Measurements from ENCODE around the gene BCKDK.

The BCKDK gene

GRCh38 chr16:31108794-31109558 lies 790 bp downstream of the BCKDK start:
- TF ChIP-seq CTCF (IDR thresholded peaks at IDR 0.05; ENCODE audit: low read length, missing control alignments) = no peak
- H3K4me3 ChIP-seq (replicated peaks; ENCODE audit: low read depth, low read length) = peak overlapping the region; percentile 83
- DNase-seq (ENCODE audit: low read depth) = no peak

GRCh38 chr16:31109622-31110021 lies 1.4 kb downstream of the BCKDK start:
- H3K4me3 ChIP-seq (replicated peaks; ENCODE audit: low read depth, low read length) = no peak overlapping the region
- TF ChIP-seq CTCF (IDR thresholded peaks at IDR 0.05; ENCODE audit: low read length, missing control alignments) = no peak
- DNase-seq (ENCODE audit: low read depth) = no peak

- no peak overlapping the region for H3K4me3 ChIP-seq (replicated peaks; ENCODE audit: low read depth, low read length)
- no peak for DNase-seq (ENCODE audit: low read depth)
- no peak for TF ChIP-seq CTCF (IDR thresholded peaks at IDR 0.05; ENCODE audit: low read length, missing control alignments)
Measured at GRCh38 chr16:31110106-31111034, 2.2 kb downstream of the BCKDK start.

- TF ChIP-seq CTCF (IDR thresholded peaks at IDR 0.05; ENCODE audit: low read length, missing control alignments) = no peak
- DNase-seq (ENCODE audit: low read depth) = no peak
- H3K4me3 ChIP-seq (replicated peaks; ENCODE audit: low read depth, low read length) = no peak overlapping the region
Measured at GRCh38 chr16:31111881-31112466, 3.8 kb downstream of the BCKDK start.

- no peak overlapping the region for H3K4me3 ChIP-seq (replicated peaks; ENCODE audit: low read depth, low read length)
- TF ChIP-seq CTCF (IDR thresholded peaks at IDR 0.05; ENCODE audit: low read length, missing control alignments) = no peak
- DNase-seq (ENCODE audit: low read depth) = no peak
Measured at GRCh38 chr16:31112711-31113110, 4.5 kb downstream of the BCKDK start.

- DNase-seq (ENCODE audit: low read depth) = no peak
- H3K4me3 ChIP-seq (replicated peaks; ENCODE audit: low read depth, low read length) = no peak overlapping the region
- no peak for TF ChIP-seq CTCF (IDR thresholded peaks at IDR 0.05; ENCODE audit: low read length, missing control alignments)
Measured at GRCh38 chr16:31113121-31114120, 5.2 kb downstream of the BCKDK start.
